Regular cardiac myocyte (primary cell): ENCODE measurements around the gene PGK2. TPM values are rescaled to one million over a fixed set of nuclear protein-coding genes. Genes with fewer than 3 reads are reported as not detected.

Source experiments
- total RNA-seq: library from RNA; depleted of rRNA; stranded (reverse); fragments of >200 nt; gene quantifications from 2 replicates; pipeline ENCODE4 v1.2.3, GENCODE V29; 2014

The PGK2 gene
- not detected in 2 replicates for total RNA-seq

GRCh38 chr6:49787176-49787575, at the start of gene PGK2:
PGK2 (minus strand) TSS chr6:49787285; CDS start chr6:49787187, 98 bp downstream.

GRCh38 chr6:49744259-49744658, 42.8 kb downstream of the PGK2 start, which contains the start of gene CRISP3:
CRISP3 (minus strand) TSS chr6:49744388; CDS start chr6:49744367, 21 bp downstream.

Other genes starting within 250 kb of the PGK2 start
- 0.28 TPM in 1 of 2 replicates, not detected in the other for gene C6orf141, start 236.6 kb downstream of the PGK2 start, total RNA-seq
- gene RHAG, start 150.4 kb downstream of the PGK2 start, total RNA-seq = not detected in 2 replicates
- gene CRISP2, start 73.7 kb downstream of the PGK2 start, total RNA-seq = not detected in 2 replicates
- not detected in 2 replicates for gene CRISP3, start 42.9 kb downstream of the PGK2 start, total RNA-seq
- not detected in 2 replicates for gene CRISP1, start 79.2 kb upstream of the PGK2 start, total RNA-seq
- gene DEFB114, start 176.9 kb upstream of the PGK2 start, total RNA-seq = not detected in 2 replicates
- gene DEFB113, start 182.3 kb upstream of the PGK2 start, total RNA-seq = not detected in 2 replicates
- gene DEFB110, start 234.7 kb upstream of the PGK2 start, total RNA-seq = not detected in 2 replicates